Mesenchymal stem cell (in vitro differentiated cells and primary cell): ENCODE results near the gene DOP1A.
A peak's percentile ranks its signal among the peaks of the same experiment; 100 is the strongest.

Experiments
- DNase-seq: peaks from one replicate; pipeline ENCODE4 v3.0.0-alpha.2; 2013
- H2AFZ ChIP-seq: one replicate; pipeline ENCODE4 v1.6.1; 2013; ENCODE audit warnings: low read depth, mild to moderate bottlenecking, control low read depth, inconsistent platforms, low read length, moderate library complexity
- H2AK5ac ChIP-seq: 2 replicates; pipeline ENCODE4 v1.6.1; 2013; ENCODE audit warnings: low read length, moderate library complexity, mild to moderate bottlenecking, inconsistent platforms; ENCODE audit not compliant: severe bottlenecking
- H2BK120ac ChIP-seq: one replicate; pipeline ENCODE4 v1.6.1; 2013; ENCODE audit warnings: low read depth, mild to moderate bottlenecking, inconsistent platforms, low read length, moderate library complexity
- H2BK12ac ChIP-seq, 2 experiments: one replicate each; pipeline ENCODE4 v1.6.1; 2013; ENCODE audit warnings: inconsistent platforms in 2 of 2, low read length in 2 of 2, mild to moderate bottlenecking in 2 of 2, moderate library complexity in 2 of 2, control low read depth in 1 of 2
- H2BK15ac ChIP-seq: one replicate; pipeline ENCODE4 v1.6.1; 2013; ENCODE audit warnings: mild to moderate bottlenecking, low read depth, inconsistent platforms; ENCODE audit not compliant: poor library complexity, severe bottlenecking
- H2BK5ac ChIP-seq: 2 replicates; pipeline ENCODE4 v1.6.1; 2013; ENCODE audit warnings: low read depth, mild to moderate bottlenecking, low read length, control low read depth, inconsistent platforms; ENCODE audit not compliant: poor library complexity, severe bottlenecking
- H3K14ac ChIP-seq, 2 experiments: one replicate each; pipeline ENCODE4 v1.6.1; 2013; ENCODE audit warnings: inconsistent platforms in 2 of 2, low read length in 2 of 2, control low read depth in 1 of 2, mild to moderate bottlenecking in 1 of 2, moderate library complexity in 1 of 2
- H3K18ac ChIP-seq, 2 experiments: one replicate each; pipeline ENCODE4 v1.6.1; 2013; ENCODE audit warnings: inconsistent platforms in 2 of 2, low read length in 2 of 2, control low read depth in 1 of 2, low read depth in 1 of 2, mild to moderate bottlenecking in 1 of 2
- H3K23ac ChIP-seq, 2 experiments: one replicate each; pipeline ENCODE4 v1.6.1; 2013; ENCODE audit warnings: inconsistent platforms in 2 of 2, low read length in 2 of 2, mild to moderate bottlenecking in 2 of 2, moderate library complexity in 2 of 2, control low read depth in 1 of 2
- H3K27ac ChIP-seq: 2 replicates; pipeline ENCODE4 v1.5.1; 2013; ENCODE audit warnings: mild to moderate bottlenecking, moderate library complexity, low read length, control low read depth, inconsistent platforms; ENCODE audit not compliant: poor library complexity, severe bottlenecking
- H3K27me3 ChIP-seq, 2 experiments: 2 replicates each; pipeline versions ENCODE4 v1.6.1 to v1.7.0; 2013; ENCODE audit warnings: low read length in 2 of 2, mild to moderate bottlenecking in 2 of 2, moderate library complexity in 2 of 2, control low read depth in 1 of 2, inconsistent platforms in 1 of 2; ENCODE audit not compliant: control insufficient read depth in 1 of 2, insufficient read depth in 1 of 2
- H3K36me3 ChIP-seq, 2 experiments: 2 replicates each; pipeline versions ENCODE4 v1.6.1 to v1.7.0; 2013; ENCODE audit warnings: low read length in 2 of 2, control low read depth in 1 of 2, inconsistent platforms in 1 of 2, low read depth in 1 of 2, mild to moderate bottlenecking in 1 of 2; ENCODE audit not compliant: insufficient read depth in 2 of 2, control insufficient read depth in 1 of 2
- H3K4ac ChIP-seq, 2 experiments: one replicate each; pipeline ENCODE4 v1.6.1; 2013; ENCODE audit warnings: inconsistent platforms in 2 of 2, low read length in 2 of 2, mild to moderate bottlenecking in 2 of 2, moderate library complexity in 2 of 2, control low read depth in 1 of 2, low read depth in 1 of 2
- H3K4me1 ChIP-seq: 2 replicates; pipeline ENCODE4 v1.6.1; 2013; ENCODE audit warnings: low read depth, low read length, control low read depth; ENCODE audit not compliant: control insufficient read depth, insufficient read depth
- H3K4me2 ChIP-seq: 2 replicates; pipeline ENCODE4 v1.6.1; 2013; ENCODE audit warnings: low read length, mild to moderate bottlenecking, inconsistent platforms; ENCODE audit not compliant: poor library complexity, severe bottlenecking
- H3K4me3 ChIP-seq, 2 experiments: 2 replicates each; pipeline versions ENCODE4 v1.5.1 to v1.7.0; 2013; ENCODE audit warnings: low read length in 2 of 2, mild to moderate bottlenecking in 2 of 2, control low read depth in 1 of 2, low read depth in 1 of 2; ENCODE audit not compliant: insufficient read depth in 1 of 2
- H3K79me1 ChIP-seq: replicated peaks from 2 replicates; pipeline ENCODE4 v1.6.1; 2013; ENCODE audit warnings: mild to moderate bottlenecking, control low read depth, low read length, inconsistent platforms; ENCODE audit not compliant: poor library complexity, severe bottlenecking
- H3K9ac ChIP-seq: 2 replicates; pipeline ENCODE4 v1.7.0; 2013; ENCODE audit warnings: mild to moderate bottlenecking, low read length, moderate library complexity
- H3K9me3 ChIP-seq: 2 replicates; pipeline ENCODE4 v1.7.0; 2013; ENCODE audit warnings: mild to moderate bottlenecking, low read length; ENCODE audit not compliant: control insufficient read depth
- H4K8ac ChIP-seq: one replicate; pipeline ENCODE4 v1.6.1; 2013; ENCODE audit warnings: inconsistent platforms, mild to moderate bottlenecking, low read length, moderate library complexity
- H4K91ac ChIP-seq: one replicate; pipeline ENCODE4 v1.6.1; 2013; ENCODE audit warnings: mild to moderate bottlenecking, low read length, inconsistent platforms
- WGBS: methylation state at CpG from one replicate; pipeline ENCODE4 v1.1.7; 2013; ENCODE audit warnings: mixed read lengths; 5-methylcytosine and 5-hydroxymethylcytosine counted together

Gene DOP1A

GRCh38 chr6:83199173-83199862, 131.8 kb downstream of the DOP1A start:
- peak overlapping the region; percentile 57 for H3K27ac ChIP-seq
- 100% methylated on average over 4 of the region's 5 CpGs for WGBS
- no peaks in the 10 kb centered on the region for H3K9me3 ChIP-seq
- no peak overlapping the region for H3K4me3 ChIP-seq
- no peak overlapping the region for H3K4ac ChIP-seq
- H2BK5ac ChIP-seq = no peak overlapping the region
- H2AK5ac ChIP-seq = peak overlapping the region; percentile 34
- H3K14ac ChIP-seq = no peak overlapping the region
- no peak overlapping the region for H2BK12ac ChIP-seq
- no peak overlapping the region for H2BK15ac ChIP-seq
- H2BK120ac ChIP-seq = no peak overlapping the region
- H3K18ac ChIP-seq = no peak overlapping the region
- DNase-seq = no peak
- no peaks in the 10 kb centered on the region for H3K27me3 ChIP-seq
- H3K9ac ChIP-seq = no peak overlapping the region
- peaks cover 8 to 27% of the 10 kb centered on the region in 2 experiments for H3K36me3 ChIP-seq
- H4K8ac ChIP-seq = no peak overlapping the region
- no peak overlapping the region for H2AFZ ChIP-seq
- H3K23ac ChIP-seq = no peak overlapping the region
- H3K4me2 ChIP-seq = no peak overlapping the region
- H3K79me1 ChIP-seq = peaks cover 6% of the 10 kb centered on the region
- H3K4me1 ChIP-seq = peaks cover 3% of the 10 kb centered on the region
- H4K91ac ChIP-seq = no peak overlapping the region

- no peak overlapping the region for H3K9ac ChIP-seq
- H4K91ac ChIP-seq = no peak overlapping the region
- 100% methylated on average over 2 of the region's 2 CpGs for WGBS
- peaks cover 5% of the 10 kb centered on the region for H3K79me1 ChIP-seq
- no peak overlapping the region for H2BK15ac ChIP-seq
- H4K8ac ChIP-seq = no peak overlapping the region
- H3K27ac ChIP-seq = no peak overlapping the region
- no peak overlapping the region for H2AK5ac ChIP-seq
- H3K4me3 ChIP-seq = no peak overlapping the region
- H2BK12ac ChIP-seq = no peak overlapping the region
- H2BK5ac ChIP-seq = no peak overlapping the region
- peaks cover 8 to 27% of the 10 kb centered on the region in 2 experiments for H3K36me3 ChIP-seq
- no peak overlapping the region for H3K18ac ChIP-seq
- H3K4ac ChIP-seq = no peak overlapping the region
- peak; percentile 52 for DNase-seq
- peaks cover 3% of the 10 kb centered on the region for H3K4me1 ChIP-seq
- no peak overlapping the region for H3K4me2 ChIP-seq
- no peak overlapping the region for H2BK120ac ChIP-seq
- no peak overlapping the region for H2AFZ ChIP-seq
- H3K14ac ChIP-seq = no peak overlapping the region
- H3K27me3 ChIP-seq = no peaks in the 10 kb centered on the region
- H3K9me3 ChIP-seq = no peaks in the 10 kb centered on the region
- no peak overlapping the region for H3K23ac ChIP-seq
Measured at GRCh38 chr6:83199863-83200225, 132.4 kb downstream of the DOP1A start.

GRCh38 chr6:83202031-83202430, 134.6 kb downstream of the DOP1A start:
- Histone ChIP-seq H3K9ac (no peak overlapping the region), H3K36me3 (peaks cover 8 to 10% of the 10 kb centered on the region in 2 experiments), H3K4ac (no peak overlapping the region), H4K8ac (no peak overlapping the region), H3K4me1 (peaks cover 3% of the 10 kb centered on the region), H4K91ac (no peak overlapping the region), H2BK120ac (no peak overlapping the region), H2BK5ac (no peak overlapping the region), H3K18ac (no peak overlapping the region), H3K23ac (no peak overlapping the region), H3K14ac (no peak overlapping the region), H3K4me3 (no peak overlapping the region), H3K4me2 (no peak overlapping the region), H2BK12ac (no peak overlapping the region), H3K79me1 (peaks cover 4% of the 10 kb centered on the region), H2BK15ac (no peak overlapping the region), H3K27ac (no peak overlapping the region), H3K9me3 (no peaks in the 10 kb centered on the region), H3K27me3 (no peaks in the 10 kb centered on the region), H2AK5ac (no peak overlapping the region), H2AFZ (no peak overlapping the region)
- WGBS = 83% methylated on average over 2 of the region's 4 CpGs
- no peak for DNase-seq

- Histone ChIP-seq H3K23ac (no peak overlapping the region), H3K4me1 (no peaks in the 10 kb centered on the region), H2AK5ac (no peak overlapping the region), H4K91ac (no peak overlapping the region), H3K4ac (no peak overlapping the region), H3K27me3 (no peaks in the 10 kb centered on the region), H2BK15ac (no peak overlapping the region), H3K4me3 (no peak overlapping the region), H2AFZ (no peak overlapping the region), H3K9ac (peak overlapping the region; percentile 76), H3K14ac (no peak overlapping the region), H3K4me2 (no peak overlapping the region), H4K8ac (no peak overlapping the region), H3K79me1 (no peaks in the 10 kb centered on the region), H3K36me3 (peaks cover 0 to 21% of the 10 kb centered on the region in 2 experiments), H3K27ac (peak overlapping the region; percentile 4), H2BK5ac (no peak overlapping the region), H3K18ac (no peak overlapping the region), H3K9me3 (no peaks in the 10 kb centered on the region), H2BK12ac (no peak overlapping the region), H2BK120ac (no peak overlapping the region)
- DNase-seq = peak; percentile 83
- 49% methylated on average over 6 of the region's 7 CpGs for WGBS
Measured at GRCh38 chr6:83215131-83216047, 147.9 kb downstream of the DOP1A start.
